ENCODE data around the gene LENG8. TPM values are rescaled to one million over a fixed set of nuclear protein-coding genes. Genes with fewer than 3 reads are reported as not detected.

The LENG8 gene
- total RNA-seq, 2 experiments from 2014 or later, result 191 to 282 TPM

Other genes with a start within 250 kb of the LENG8 start
- 1,000 to 10,000 TPM; 1,212 to 1,220 TPM for gene RPS9, start 248.3 kb upstream of the LENG8 start, total RNA-seq
- under 1 TPM in 1 of 2 experiments, not detected in 1; 0.35 TPM for gene LILRB3, start 226.2 kb upstream of the LENG8 start, total RNA-seq
- not detected for gene LILRA6, start 206.4 kb upstream of the LENG8 start, total RNA-seq
- not detected for gene LILRB5, start 191.9 kb upstream of the LENG8 start, total RNA-seq
- not detected for gene LILRB2, start 168.1 kb upstream of the LENG8 start, total RNA-seq
- not detected for gene LILRA5, start 136.0 kb upstream of the LENG8 start, total RNA-seq
- gene LILRA4, start 110.0 kb upstream of the LENG8 start, total RNA-seq, result not detected
- gene LAIR1, start 84.3 kb upstream of the LENG8 start, total RNA-seq, result 10 to 100 TPM; 64.1 to 71.6 TPM
- 1 to 10 TPM in 1 of 2 experiments, under 1 TPM in 1; 0.93 to 1.2 TPM for gene TTYH1, start 33.7 kb upstream of the LENG8 start, total RNA-seq
- gene LENG9, start 14.6 kb downstream of the LENG8 start, total RNA-seq, result 1 to 10 TPM; 6.3 to 7.2 TPM
- under 1 TPM in 1 of 2 experiments, not detected in 1; 0.61 TPM for gene CDC42EP5, start 24.1 kb downstream of the LENG8 start, total RNA-seq
- gene LAIR2, start 53.6 kb downstream of the LENG8 start, total RNA-seq, result 1 to 10 TPM; 1.4 to 6.8 TPM
- under 1 TPM in 1 of 2 experiments, not detected in 1; 0.14 TPM for gene LILRA2, start 124.6 kb downstream of the LENG8 start, total RNA-seq
- not detected for gene LILRA1, start 144.4 kb downstream of the LENG8 start, total RNA-seq
- gene LILRB1, start 181.3 kb downstream of the LENG8 start, total RNA-seq, result 1 to 10 TPM; 3.0 to 4.0 TPM
- gene LILRB4, start 213.8 kb downstream of the LENG8 start, total RNA-seq, result not detected